Myocyte (in vitro differentiated cells): Measurements from ENCODE around the gene PRSS3. TPM values are rescaled to one million over a fixed set of nuclear protein-coding genes. Genes with fewer than 3 reads are reported as not detected.
"Not testable (repeated sequence)": the region's sequence is repeated elsewhere in the genome, so short reads cannot be mapped to it uniquely, and the experiment has no call there.

ENCODE experiments used
- DNase-seq: peaks from one replicate; pipeline ENCODE4 v3.0.0-alpha.2; 2012; ENCODE audit warnings: low read depth
- total RNA-seq: library from RNA; depleted of rRNA; stranded (reverse); fragments of >200 nt; gene quantifications from 2 replicates; pipeline ENCODE4 v1.2.3, GENCODE V29; 2014

The PRSS3 gene
- total RNA-seq, 1 donor from 2014 or later: not detected

DNA sequence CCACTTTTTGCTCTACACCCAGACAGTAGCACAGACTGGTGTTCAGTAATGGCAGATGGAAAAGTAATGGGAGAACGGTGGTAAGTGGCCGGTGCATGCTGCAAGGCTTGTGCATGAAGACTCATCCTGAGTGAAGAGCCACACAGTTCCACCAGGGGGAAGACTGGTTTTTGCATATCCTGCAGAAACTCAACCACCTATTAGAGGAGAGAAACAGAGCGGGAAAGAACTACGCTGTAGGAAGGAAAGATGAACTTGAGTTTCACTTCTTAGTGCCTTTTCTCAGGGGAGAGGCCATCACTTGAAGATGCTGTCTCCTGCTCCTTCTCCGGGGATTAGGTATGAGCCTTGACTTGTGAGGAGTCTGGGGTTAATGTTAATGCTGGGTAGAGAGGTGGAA is 9.4 kb upstream of the PRSS3 start:
- DNase-seq: peak; percentile 18

DNA sequence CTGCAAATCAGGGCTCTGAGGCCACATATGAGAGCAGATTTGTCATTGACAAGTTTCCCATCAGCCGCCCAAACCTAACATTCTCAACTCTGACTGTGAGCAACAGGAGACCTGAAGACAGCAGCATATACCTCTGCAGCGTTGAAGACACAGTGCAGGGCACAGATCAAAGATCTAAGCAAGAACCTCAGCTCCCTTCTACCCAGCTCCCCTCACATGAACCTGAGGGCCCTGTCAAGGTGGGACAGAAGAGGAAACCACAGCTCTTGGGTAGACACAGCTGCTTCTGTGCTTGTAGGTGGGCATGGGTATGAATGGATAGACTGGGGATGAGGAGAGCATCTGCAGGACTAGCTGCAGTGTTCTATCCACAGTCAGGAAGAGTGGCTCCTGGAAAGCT is 8.7 kb upstream of the PRSS3 start:
- DNase-seq: no peak

DNA sequence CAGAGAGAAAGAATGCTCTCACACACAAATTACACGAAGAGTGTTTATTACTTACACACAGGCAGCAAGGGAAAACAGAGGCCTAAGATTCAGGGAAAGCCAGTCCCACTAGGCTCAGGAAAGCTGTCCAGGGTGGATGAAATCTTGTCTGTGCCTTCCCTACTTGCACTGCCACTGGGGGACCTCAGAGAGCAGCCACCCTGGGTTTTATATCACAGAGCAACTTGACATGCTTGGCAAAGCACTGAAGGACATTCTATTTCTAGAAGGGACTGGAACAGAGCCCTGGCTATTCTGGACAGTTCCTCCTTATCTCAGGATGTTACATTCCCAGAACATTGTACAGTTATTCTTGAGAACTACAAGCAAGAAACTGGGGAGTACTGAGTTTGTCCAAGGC is 7.5 kb upstream of the PRSS3 start:
- DNase-seq: peak; percentile 13

GRCh38 chr9:33789429-33789828 is 5.9 kb upstream of the PRSS3 start:
- not testable (repeated sequence) for DNase-seq

DNA sequence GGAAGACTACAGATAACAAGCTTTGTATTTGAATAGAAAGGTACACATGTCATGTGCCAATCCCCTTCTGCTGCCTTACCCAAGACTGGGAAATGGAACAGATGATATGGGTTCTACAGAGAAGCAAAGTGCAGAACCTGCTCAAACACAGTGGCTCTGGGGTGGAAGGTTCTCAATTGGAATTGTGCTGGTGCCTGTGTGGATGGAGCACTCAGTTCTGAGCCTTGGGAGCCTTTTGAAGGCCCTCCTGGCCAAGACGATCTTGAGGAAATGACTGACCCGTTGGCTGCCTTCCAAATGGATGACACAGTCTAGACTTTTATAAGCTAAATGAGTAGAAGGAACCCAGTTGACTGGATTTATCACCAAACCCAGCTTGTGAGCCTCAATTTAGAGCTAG is 4.2 kb upstream of the PRSS3 start:
- DNase-seq: peak; percentile 26

DNA sequence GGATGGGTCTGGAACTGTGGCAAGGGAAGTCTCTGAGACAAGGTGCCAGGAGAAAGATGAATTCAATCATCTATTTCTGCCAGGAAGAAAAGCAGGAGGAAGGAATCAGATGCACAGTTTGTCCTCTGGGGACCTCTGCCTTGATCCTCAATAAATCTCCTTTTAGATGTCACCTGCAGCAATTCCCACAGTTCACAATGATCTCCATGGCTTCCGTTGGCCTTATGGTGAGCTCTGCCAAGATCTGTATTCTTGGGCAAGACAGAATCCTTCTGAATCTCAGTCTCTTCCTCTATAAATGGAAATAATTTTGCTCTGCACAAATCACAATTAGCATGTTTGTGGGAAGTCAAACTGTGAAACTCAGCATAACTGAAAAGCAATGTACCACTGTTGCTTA is 1.9 kb upstream of the PRSS3 start:
- not testable (repeated sequence) for DNase-seq

DNA sequence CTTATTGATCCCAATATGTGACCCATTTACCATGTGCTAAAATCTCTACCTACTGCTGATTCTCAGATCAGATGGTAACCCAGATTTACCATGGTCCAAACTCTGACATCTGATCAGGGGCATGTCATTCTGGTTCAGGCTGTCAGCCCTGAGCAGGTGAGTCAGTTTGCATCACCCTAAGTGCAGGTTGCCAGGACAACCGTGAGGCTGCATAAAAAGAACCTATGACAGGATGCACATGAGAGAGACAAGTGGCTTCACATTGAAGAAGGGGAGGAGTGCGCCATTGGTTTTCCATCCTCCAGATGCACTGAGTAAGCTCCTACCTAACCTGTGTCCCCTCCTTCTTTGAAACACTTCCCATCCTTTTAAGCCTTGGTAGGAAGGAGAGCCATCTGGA is 801 bp upstream of the PRSS3 start:
- DNase-seq: no peak

GRCh38 chr9:33795819-33796218 is 458 bp downstream of the PRSS3 start:
- no peak for DNase-seq

DNA sequence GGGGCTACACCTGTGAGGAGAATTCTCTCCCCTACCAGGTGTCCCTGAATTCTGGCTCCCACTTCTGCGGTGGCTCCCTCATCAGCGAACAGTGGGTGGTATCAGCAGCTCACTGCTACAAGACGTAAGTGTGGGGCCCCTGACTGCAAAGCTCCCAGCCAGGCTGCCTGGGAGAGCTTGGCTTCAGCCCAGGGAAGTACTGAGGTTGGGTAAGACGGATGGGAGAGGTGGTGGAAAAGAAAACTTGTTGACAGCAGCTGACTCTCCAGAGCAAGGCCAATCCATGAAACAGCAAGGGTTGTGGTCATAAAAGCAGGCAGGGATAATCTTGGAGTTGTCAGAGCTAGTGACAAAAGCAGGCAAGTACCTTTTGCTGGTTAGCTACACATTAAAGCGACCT is 1.3 kb downstream of the PRSS3 start:
- DNase-seq: not testable (repeated sequence)

DNA sequence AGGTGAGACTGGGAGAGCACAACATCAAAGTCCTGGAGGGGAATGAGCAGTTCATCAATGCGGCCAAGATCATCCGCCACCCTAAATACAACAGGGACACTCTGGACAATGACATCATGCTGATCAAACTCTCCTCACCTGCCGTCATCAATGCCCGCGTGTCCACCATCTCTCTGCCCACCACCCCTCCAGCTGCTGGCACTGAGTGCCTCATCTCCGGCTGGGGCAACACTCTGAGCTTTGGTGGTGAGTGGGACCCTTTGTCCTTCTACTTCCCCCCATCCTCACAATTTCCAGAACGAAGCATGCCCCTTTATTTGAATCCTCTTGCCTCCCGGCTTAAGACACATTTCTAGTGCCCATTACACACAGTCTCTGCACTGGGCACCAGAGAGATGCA is 2.5 kb downstream of the PRSS3 start:
- DNase-seq: no peak

GRCh38 chr9:33798545-33798944 is 3.2 kb downstream of the PRSS3 start:
- DNase-seq: no peak

GRCh38 chr9:33799928-33800704 is 4.8 kb downstream of the PRSS3 start:
- DNase-seq: no peak

- DNase-seq: no peak
These were observed 5.5 kb downstream of the PRSS3 start for GRCh38 chr9:33800886-33801285.

DNA sequence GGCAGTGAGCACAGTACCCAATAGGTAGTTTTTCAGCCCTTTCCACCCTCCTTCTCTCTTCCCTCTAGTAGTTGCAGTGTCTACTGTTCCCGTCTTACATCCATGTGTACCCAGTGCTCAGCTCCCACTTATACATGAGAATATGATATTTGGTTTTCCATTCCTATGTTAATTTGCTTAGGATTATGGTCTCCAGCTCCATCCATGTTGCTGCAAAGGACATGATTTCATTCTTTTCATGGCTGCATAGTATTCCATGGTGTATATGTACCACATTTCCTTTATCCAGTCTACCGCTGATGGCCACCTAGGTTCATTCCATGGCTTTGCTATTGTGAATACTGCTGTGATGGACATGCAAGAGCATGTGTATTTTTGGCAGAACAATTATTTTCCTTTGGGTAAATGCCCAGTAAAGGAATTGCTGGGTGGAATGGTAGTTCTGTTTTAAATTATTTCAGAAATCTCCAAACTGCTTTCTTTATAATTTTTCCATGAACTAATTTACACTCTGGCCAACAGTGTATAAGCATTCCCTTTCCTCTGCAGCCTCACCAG is 6.7 kb downstream of the PRSS3 start:
- DNase-seq: not testable (repeated sequence)

DNA sequence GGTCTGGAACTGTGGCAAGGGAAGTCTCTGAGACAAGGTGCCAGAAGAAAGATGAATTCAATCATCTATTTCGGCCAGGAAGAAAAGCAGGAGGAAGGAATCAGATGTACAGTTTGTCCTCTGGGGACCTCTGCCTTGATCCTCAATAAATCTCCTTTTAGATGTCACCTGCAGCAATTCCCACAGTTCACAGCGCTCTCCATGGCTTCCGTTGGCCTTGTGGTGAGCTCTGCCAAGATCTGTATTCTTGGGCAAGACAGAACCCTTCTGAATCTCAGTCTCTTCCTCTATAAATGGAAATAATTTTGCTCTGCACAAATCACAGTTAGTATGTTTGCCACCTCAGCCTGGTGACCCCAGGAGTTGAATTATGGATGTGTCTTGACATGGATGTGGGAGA is 8.8 kb downstream of the PRSS3 start:
- not testable (repeated sequence) for DNase-seq

GRCh38 chr9:33807156-33807555 is 11.8 kb downstream of the PRSS3 start:
- DNase-seq: not testable (repeated sequence)

- DNase-seq: not testable (repeated sequence)
These were observed 13.6 kb downstream of the PRSS3 start for GRCh38 chr9:33808979-33809322.

GRCh38 chr9:33809506-33809905 is 14.1 kb downstream of the PRSS3 start:
- DNase-seq: no peak

GRCh38 chr9:33813712-33814641 is 18.6 kb downstream of the PRSS3 start:
- DNase-seq: peak; percentile 59

DNA sequence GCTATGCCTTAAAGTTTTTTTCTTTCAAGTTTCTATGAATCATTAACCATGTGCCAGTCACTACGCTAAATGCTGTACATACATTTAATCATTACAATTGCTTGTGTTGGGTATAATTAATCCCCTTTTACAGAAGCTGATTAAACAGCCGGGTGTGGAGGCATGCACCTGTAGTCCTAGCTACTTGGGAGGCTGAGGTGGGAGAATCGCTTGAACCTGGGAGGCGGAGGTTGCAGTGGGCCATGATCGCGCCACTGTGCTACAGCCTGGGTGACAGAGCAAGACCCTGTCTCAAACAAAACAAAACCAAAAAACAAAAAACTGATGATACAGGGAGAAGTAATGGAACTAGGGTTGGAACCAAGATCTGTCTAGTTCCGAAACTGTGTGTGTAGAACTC is 20.4 kb downstream of the PRSS3 start:
- DNase-seq: no peak

- peak; percentile 91 for DNase-seq
These were observed 21.2 kb downstream of the PRSS3 start, which contains the start of gene UBE2R2 for GRCh38 chr9:33816327-33817252. Gene UBE2R2 (plus strand): TSS chr9:33817160. CDS start chr9:33817758, 598 bp downstream.
